ENCODE measurements around the gene SPOCK2.
A peak's percentile ranks its signal among the peaks of the same experiment; 100 is the strongest.

Gene SPOCK2

DNA sequence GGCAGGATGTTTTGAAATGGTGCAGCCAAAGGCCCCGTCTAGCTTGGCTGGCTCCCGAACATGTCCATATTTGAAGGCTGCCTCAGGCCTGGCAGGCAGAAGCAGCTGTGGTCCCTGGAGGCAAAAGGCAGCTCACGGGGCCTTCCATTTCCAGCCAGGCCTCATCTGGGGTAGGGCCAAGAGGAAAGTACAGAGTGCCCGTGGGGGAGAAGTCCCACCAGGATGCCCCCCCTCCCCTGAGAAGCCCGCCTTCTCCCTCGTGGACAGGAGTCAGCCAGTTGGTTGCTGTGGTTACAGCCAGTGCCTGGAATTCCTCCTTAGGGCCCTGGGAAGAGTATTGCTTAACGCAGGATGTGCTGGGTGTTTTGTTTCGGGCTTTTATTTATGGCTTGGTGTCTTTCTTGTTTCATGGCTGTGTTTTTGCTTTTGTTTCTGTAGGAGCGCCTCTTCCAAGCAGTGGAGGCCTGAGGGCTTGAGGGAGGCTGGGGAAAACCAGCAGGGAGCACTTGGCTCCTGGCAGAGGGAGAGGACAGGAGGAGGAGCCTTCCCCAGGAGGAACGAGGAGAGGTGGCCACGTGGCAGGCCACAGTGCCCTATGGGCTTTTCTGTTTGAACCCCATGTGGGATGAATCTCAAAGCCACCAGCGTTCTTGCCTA is 78.8 kb downstream of the SPOCK2 start:
- Histone ChIP-seq H3K4me3 (ENCODE audit: low read depth in 1 of 2, low read length in 2 of 2) (no peak overlapping the region), H3K4me1 (ENCODE audit: insufficient read depth, low read length) (peaks cover 53% of the 10 kb centered on the region), H3K27ac (ENCODE audit: low read depth, low read length) (peak overlapping the region; percentile 95), H3K36me3 (ENCODE audit: insufficient read depth, low read length) (peaks cover 25% of the 10 kb centered on the region), H3K9ac (ENCODE audit: low read length) (peak overlapping the region; percentile 50), H3K9me3 (ENCODE audit: low read length) (no peaks in the 10 kb centered on the region), H3K27me3 (ENCODE audit: control insufficient read depth in 1 of 2, insufficient read depth in 2 of 2, low read length in 2 of 2) (no peaks in the 10 kb centered on the region)

- Histone ChIP-seq H3K4me1 (ENCODE audit: insufficient read depth, low read length) (peaks cover 53% of the 10 kb centered on the region), H3K27me3 (ENCODE audit: control insufficient read depth in 1 of 2, insufficient read depth in 2 of 2, low read length in 2 of 2) (no peaks in the 10 kb centered on the region), H3K27ac (ENCODE audit: low read depth, low read length) (peak overlapping the region; percentile 75), H3K9ac (ENCODE audit: low read length) (peak overlapping the region; percentile 50), H3K9me3 (ENCODE audit: low read length) (no peaks in the 10 kb centered on the region), H3K36me3 (ENCODE audit: insufficient read depth, low read length) (peaks cover 25% of the 10 kb centered on the region), H3K4me3 (ENCODE audit: low read depth in 1 of 2, low read length in 2 of 2) (no peak overlapping the region)
Measured at GRCh38 chr10:72009051-72009424, 79.3 kb downstream of the SPOCK2 start.
